Measurements from ENCODE around the gene AHNAK2. TPM values are rescaled to one million over a fixed set of nuclear protein-coding genes. Genes with fewer than 3 reads are reported as not detected.

AHNAK2 gene
- total RNA-seq, 2 donors from 2014 or later: 5.1 to 21.5 TPM

DNA sequence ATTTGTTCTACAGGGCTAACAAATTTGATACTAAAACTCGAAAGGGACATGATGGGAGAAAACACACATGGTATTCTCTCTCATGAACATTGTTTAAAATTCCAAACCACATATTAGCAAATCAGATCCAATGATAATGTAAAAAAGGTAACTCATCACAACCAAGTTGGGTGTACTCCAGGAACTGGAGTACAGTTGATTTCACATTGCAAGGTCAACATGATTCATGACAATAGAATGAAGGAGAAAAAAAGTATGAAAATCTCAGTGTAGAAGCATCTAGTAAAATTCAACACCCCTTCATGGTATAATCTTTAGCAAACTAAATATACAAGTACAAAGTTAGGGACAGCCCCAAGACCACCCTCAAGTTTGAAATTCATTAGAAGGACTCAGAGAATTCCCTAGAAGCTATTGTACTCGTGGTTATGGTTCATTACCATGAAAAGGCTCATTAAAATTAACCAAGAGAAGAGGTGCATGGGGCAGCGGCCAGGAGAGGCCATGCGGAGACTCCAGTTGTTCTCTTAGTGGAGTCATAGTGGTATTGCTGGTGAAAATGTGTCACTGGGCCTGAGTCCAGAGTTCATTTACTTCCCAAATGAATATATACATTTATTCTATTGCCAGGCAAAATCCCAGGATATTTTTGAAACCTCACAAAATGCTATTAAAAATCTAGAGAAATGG lies 45.8 kb upstream of the AHNAK2 start:
- H3K9ac ChIP-seq (ENCODE audit: low read depth in 2 of 2, low read length in 2 of 2): no peak overlapping the region
- TF ChIP-seq, protein P1, sequence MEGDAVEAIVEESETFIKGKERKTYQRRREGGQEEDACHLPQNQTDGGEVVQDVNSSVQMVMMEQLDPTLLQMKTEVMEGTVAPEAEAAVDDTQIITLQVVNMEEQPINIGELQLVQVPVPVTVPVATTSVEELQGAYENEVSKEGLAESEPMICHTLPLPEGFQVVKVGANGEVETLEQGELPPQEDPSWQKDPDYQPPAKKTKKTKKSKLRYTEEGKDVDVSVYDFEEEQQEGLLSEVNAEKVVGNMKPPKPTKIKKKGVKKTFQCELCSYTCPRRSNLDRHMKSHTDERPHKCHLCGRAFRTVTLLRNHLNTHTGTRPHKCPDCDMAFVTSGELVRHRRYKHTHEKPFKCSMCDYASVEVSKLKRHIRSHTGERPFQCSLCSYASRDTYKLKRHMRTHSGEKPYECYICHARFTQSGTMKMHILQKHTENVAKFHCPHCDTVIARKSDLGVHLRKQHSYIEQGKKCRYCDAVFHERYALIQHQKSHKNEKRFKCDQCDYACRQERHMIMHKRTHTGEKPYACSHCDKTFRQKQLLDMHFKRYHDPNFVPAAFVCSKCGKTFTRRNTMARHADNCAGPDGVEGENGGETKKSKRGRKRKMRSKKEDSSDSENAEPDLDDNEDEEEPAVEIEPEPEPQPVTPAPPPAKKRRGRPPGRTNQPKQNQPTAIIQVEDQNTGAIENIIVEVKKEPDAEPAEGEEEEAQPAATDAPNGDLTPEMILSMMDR (IDR thresholded peaks at IDR 0.05): no peak
- H3K9me3 ChIP-seq: no peaks in the 10 kb centered on the region
- H3K4me1 ChIP-seq: peaks cover 12% of the 10 kb centered on the region
- H3K27me3 ChIP-seq: no peaks in the 10 kb centered on the region
- no peak overlapping the region for H3K4me3 ChIP-seq
- intact Hi-C loops (cut with DNase I): no loop called here
- H3K27ac ChIP-seq: no peak overlapping the region
- no peak for DNase-seq
- no peaks in the 10 kb centered on the region for H3K36me3 ChIP-seq

DNA sequence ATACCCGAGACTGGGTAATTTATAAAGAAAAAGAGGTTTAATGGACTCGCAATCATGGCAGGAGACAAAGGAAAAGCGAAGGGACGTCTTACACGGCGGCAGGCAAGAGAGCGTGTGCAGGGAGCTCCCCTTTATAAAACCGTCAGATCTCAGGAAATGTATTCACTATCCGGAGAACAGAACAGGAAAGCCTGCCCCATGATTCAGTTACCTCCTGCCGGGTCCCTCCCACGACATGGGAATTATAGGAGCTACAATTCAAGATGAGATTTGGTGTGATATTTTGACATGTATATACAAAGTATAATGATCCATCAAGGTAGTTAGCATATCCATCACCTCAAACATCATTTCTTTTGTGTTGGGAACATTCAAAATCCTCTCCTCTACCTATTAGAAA lies 45.0 kb upstream of the AHNAK2 start:
- Histone ChIP-seq H3K27me3 (no peaks in the 10 kb centered on the region), H3K36me3 (no peaks in the 10 kb centered on the region), H3K4me3 (no peak overlapping the region), H3K4me1 (peaks cover 18% of the 10 kb centered on the region), H3K9ac (ENCODE audit: low read depth in 2 of 2, low read length in 2 of 2) (no peak overlapping the region), H3K27ac (no peak overlapping the region), H3K9me3 (no peaks in the 10 kb centered on the region)
- intact Hi-C loops (cut with DNase I): no loop called here
- no peak for DNase-seq
- TF ChIP-seq, protein P1 (IDR thresholded peaks at IDR 0.05): no peak

DNA sequence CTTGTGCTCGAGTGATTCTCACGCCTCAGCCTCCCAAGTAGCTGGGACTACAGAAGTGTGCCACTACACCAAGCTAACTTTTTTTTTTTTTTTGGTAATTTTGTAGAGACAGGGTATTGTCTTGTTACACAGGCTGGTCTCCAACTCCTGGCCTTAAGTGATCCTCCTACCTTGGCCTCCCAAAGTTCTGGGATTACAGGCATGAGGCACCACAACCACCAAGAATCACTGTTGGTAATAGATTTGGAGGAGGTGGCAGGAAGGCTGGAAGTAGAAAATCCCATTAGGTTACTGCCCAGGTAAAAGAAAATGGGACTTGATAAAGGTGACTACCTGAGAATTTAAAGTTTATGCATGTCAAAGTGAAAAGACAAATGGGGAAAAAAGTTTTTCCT lies 44.1 kb upstream of the AHNAK2 start:
- H3K9me3 ChIP-seq: no peaks in the 10 kb centered on the region
- no peak overlapping the region for H3K4me3 ChIP-seq
- no peaks in the 10 kb centered on the region for H3K36me3 ChIP-seq
- peaks cover 18% of the 10 kb centered on the region for H3K4me1 ChIP-seq
- H3K9ac ChIP-seq (ENCODE audit: low read depth in 2 of 2, low read length in 2 of 2): peak overlapping the region in 1 of 2 donors; percentile 93
- intact Hi-C loops (cut with DNase I): no loop called here
- no peak overlapping the region for H3K27ac ChIP-seq
- DNase-seq: no peak
- H3K27me3 ChIP-seq: no peaks in the 10 kb centered on the region
- TF ChIP-seq, protein P1 (IDR thresholded peaks at IDR 0.05): no peak

DNA sequence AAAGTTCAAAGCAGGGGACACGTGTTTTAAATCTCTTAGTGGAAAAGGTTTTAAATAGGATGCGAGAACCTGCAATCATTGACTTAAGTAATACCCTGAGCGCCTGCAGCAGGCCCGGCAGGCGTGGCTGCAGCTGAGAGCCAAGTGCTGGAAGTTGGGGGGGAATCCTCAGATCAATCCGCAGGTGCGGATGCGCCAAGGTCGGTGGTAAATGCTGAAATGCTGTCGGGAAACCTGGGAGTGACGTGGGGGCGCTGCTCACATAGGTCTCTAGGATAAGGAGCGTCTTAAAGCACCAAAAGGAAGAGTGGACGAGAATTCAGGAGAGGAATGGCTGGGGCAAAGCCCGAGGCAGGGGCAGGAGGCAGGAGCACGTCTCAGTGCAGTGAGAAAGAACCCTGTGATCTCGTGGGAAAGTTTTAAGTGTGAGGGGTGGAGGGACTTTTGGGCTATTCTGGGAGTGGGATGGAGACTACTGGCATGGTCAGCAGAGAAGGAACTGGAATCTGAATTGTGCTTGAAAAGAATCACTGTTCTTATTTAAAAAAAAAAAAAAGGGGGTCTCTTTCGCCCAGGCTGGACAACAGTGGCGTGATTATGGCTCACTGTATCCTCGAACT lies 43.6 kb upstream of the AHNAK2 start:
- H3K36me3 ChIP-seq: no peaks in the 10 kb centered on the region
- H3K9me3 ChIP-seq: no peaks in the 10 kb centered on the region
- peak overlapping the region; percentile 74 to 93 for H3K9ac ChIP-seq (ENCODE audit: low read depth in 2 of 2, low read length in 2 of 2)
- no peaks in the 10 kb centered on the region for H3K27me3 ChIP-seq
- H3K27ac ChIP-seq: peak overlapping the region; percentile 63
- intact Hi-C loops (cut with DNase I): no loop called here
- peak overlapping the region; percentile 55 for H3K4me3 ChIP-seq
- TF ChIP-seq, protein P1 (IDR thresholded peaks at IDR 0.05): no peak
- peak; percentile 66 for DNase-seq
- H3K4me1 ChIP-seq: peaks cover 21% of the 10 kb centered on the region

DNA sequence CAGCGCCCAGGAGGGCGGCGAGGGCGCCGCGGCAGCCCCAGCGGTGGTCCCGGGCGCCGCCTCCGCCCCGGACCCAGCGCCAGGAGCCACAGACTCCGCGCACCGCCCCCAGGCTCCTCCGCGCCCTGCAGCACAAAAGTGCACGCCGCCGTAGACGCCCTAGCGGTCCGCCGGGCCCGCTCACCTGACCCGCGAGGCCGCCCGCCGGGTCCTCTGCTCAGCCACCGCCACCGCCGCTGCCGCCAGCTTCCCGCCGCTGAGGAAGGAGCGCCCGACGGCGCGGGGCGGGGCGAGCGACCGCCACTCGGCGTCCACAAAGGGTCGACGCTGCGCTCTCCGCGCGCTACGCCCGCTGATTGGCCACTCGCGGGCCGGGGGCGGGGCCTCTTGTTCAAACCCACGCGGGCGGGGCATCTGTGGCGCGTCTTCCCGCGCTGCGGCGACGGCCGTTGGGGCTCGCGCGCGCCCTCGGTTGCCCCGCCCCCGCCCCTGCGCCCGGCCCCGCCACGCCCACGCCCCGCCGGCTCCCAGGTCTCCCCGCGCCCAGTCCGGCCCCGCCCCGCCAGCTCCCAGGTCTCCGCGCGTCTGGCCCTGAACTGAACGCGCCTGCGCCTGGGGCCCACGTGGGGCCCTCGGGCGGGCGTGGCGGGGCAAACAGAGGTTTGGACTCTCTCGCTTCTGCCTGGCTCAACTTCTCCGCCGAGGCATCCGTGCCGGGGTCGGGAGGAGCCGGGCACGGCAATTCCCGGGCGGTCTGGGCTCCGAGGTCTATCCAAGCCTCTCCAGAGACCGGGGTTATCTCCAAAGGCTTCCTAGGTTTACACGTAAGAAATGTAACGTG lies 42.9 kb upstream of the AHNAK2 start, which contains the start of gene CDCA4:
Gene CDCA4 (minus strand): TSS at position 269 of the 841 bp plus-strand sequence. CDS start 9,154 bp downstream, outside the sequence.
- Histone ChIP-seq H3K9me3 (no peaks in the 10 kb centered on the region), H3K4me3 (peak within 1 kb of the TSS; percentile 99), H3K4me1 (peaks cover 23% of the 10 kb centered on the region), H3K36me3 (no peaks in the 10 kb centered on the region), H3K9ac (ENCODE audit: low read depth in 2 of 2, low read length in 2 of 2) (peak within 1 kb of the TSS; percentile 83 to 93), H3K27me3 (no peaks in the 10 kb centered on the region), H3K27ac (peak within 1 kb of the TSS; percentile 81)
- TF ChIP-seq, protein P1 (IDR thresholded peaks at IDR 0.05): no peak
- peak; percentile 97 for DNase-seq
- intact Hi-C loops (cut with DNase I): no loop called here

Data from colonic mucosa (tissue), 4 donors.